ES-I3 (cell line): ENCODE measurements around the gene RBP7.
"Not testable (repeated sequence)": the region's sequence is repeated elsewhere in the genome, so short reads cannot be mapped to it uniquely, and the experiment has no call there.

Experiments used
- H3K36me3 ChIP-seq: 2 replicates; pipeline ENCODE4 v1.6.1; 2013; ENCODE audit warnings: mild to moderate bottlenecking, low read length, control low read depth, moderate library complexity; ENCODE audit not compliant: insufficient read depth
- H3K4me1 ChIP-seq: 2 replicates; pipeline ENCODE4 v1.6.1; 2013; ENCODE audit warnings: mild to moderate bottlenecking, control low read depth, low read length; ENCODE audit not compliant: insufficient read depth
- H3K9ac ChIP-seq: 2 replicates; pipeline ENCODE4 v1.6.1; 2013; ENCODE audit warnings: low read depth, mild to moderate bottlenecking, low read length, moderate library complexity
- H3K9me3 ChIP-seq: 2 replicates; pipeline ENCODE4 v1.6.1; 2013; ENCODE audit warnings: mild to moderate bottlenecking, low read length, moderate library complexity; ENCODE audit not compliant: control insufficient read depth, insufficient read depth

The RBP7 gene

DNA sequence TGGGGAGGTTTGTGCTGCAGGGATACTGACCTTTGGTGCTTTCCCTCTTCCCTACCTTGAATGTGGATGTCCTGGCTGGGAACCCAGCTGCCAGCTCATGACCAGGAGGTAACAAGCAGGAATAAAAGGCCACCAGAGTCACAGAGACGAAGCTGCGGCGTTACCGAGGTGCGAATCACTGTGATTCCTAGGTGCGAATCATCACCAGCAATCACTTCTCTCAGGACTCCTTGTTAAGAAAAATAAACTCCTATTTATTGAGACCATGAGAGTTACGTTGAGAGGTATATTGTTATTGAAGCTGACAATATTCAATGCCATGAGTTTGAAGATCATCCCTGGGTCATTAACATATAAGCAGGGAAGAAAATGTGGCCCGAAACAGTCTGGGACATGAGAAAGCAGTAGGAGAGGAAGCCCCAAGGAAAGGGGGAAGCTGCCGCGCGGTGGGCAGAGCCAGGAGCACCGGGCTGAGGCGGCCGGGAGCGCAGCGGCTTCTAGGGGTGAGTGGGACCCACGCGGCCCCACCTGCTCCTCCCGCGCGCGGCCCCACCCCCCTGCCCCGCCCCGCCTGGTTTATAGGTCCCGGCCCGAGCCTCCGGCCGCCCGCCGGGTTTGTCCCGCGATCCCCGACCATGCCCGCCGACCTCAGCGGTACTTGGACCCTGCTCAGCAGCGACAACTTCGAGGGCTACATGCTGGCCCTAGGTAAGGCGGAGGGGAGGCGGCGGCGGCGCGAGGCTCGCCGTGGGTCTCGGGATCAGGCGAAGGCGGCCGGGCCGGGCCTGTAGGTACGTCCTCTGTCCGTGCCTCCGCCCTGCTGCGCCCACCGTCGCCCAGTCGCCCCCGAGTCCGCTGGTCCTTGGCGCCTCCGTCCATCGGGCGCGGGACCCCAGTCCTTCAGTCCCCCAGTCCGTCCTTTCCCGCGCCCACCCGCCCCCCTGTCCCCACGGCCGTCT, at the start of gene RBP7:
RBP7 (plus strand) TSS at position 605 of the 959 bp plus-strand sequence; CDS start at position 636, 31 bp downstream.
- no peaks in the 10 kb centered on the region for H3K36me3 ChIP-seq
- H3K9me3 ChIP-seq = no peaks in the 10 kb centered on the region
- H3K4me1 ChIP-seq = no peaks in the 10 kb centered on the region
- H3K9ac ChIP-seq = peak within 1 kb of the TSS; percentile 73

DNA sequence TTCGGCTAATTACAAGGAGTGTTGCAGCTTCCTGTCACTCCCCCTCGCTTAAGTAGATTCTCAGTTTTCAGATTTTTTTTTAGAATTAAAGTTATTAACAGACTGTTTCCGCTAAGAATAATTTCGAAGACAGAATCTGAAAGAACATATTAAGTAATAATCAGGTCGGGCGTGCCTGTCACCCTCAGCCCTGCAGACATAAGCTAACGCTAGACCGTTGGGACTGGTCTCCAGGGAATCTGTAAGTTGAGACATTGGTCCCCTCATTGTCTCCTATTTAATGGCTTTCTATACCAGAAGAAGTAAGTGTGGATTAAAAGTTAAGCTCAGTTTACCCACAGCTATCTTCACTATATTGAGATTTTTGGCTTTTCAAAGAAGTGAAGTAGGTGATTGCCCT, 39.3 kb upstream of the RBP7 start:
- no peak overlapping the region for H3K9ac ChIP-seq
- no peaks in the 10 kb centered on the region for H3K9me3 ChIP-seq
- peaks cover 6% of the 10 kb centered on the region; the same call in 1 of the 2 replicates for H3K4me1 ChIP-seq
- H3K36me3 ChIP-seq = no peaks in the 10 kb centered on the region

DNA sequence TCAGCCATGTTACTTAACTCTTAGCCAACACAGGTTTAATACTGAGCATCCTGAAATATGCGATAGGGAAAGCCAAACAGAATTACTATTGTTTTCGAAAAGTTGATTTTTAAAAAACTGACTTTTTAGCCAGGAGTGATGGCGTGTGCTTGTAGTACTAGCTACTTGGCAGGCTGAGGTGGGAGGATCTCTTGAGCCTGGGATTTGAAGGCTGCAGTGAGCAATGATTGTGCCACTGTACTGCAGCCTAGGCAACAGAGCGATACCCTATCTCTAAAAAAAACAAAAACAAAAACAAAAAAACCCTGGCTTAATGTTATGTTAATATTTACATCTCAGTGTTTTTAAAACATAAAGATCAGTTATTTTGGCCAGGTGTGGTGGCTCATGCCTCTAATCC, 37.0 kb upstream of the RBP7 start:
- Histone ChIP-seq H3K9ac (no peak overlapping the region), H3K36me3 (no peaks in the 10 kb centered on the region), H3K4me1 (peaks cover 6% of the 10 kb centered on the region; the same call in 1 of the 2 replicates), H3K9me3 (no peaks in the 10 kb centered on the region)

DNA sequence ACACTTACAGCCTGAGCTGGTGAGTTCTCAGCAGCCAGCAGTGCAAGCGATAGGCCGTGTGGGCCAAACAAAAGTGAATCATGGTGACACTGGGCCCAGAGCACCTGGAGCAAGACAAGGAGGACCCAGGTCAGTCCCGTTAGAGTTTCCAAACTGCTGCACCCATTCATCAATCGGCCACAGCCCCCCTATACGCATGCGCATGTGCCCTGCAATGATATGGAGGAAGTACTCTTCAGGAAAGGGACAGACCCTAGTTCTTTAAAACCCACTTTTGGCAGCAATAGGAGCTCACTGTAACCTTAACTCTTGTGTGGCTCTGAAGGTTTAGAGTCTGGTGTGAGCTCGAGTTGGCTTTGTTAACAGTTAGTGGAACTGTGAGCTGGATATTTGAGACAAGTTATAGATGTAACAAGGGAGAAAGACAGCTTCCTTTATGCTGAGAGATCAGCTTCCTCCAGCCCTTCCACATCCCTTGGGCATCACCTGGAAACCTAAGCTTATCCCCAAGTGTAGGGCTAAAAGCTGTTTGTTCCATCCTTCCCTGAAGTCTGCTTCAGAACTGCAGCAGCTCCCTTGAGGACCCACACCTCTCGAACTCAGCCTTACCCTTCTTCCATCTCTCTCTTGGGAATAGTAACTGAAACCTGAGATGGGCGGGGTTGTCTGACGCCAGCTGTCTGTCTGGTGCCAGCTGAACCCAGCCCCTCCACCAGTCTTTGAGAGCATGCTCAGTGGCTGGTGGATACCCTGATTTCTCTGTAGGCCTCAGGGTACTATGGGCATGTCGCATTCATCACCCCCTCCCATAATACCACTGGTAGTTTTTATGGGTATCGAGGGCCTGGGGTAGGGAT, 36.1 kb upstream of the RBP7 start:
- H3K9ac ChIP-seq = no peak overlapping the region
- H3K36me3 ChIP-seq = no peaks in the 10 kb centered on the region
- peaks cover 6% of the 10 kb centered on the region; the same call in 1 of the 2 replicates for H3K4me1 ChIP-seq
- H3K9me3 ChIP-seq = no peaks in the 10 kb centered on the region

DNA sequence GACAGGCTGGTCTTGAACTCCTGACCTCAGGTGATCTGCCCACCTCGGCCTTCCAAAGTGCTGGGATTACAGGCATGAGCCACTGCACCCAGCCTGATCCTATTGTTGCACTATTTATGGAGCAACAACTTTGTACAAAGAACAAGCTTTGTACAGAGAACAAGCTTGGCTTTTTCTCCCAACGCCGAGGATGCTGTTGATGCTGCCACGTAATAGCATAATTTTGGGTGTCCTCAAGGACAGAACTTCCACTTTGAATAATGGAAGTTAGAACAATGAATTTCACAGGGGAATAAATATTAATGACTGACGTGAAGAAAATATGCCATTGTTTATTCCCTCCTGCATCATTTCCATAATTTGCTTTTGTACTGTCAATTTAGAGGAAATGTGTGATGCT, 12.8 kb upstream of the RBP7 start:
- Histone ChIP-seq H3K4me1 (no peaks in the 10 kb centered on the region), H3K9ac (no peak overlapping the region), H3K36me3 (no peaks in the 10 kb centered on the region), H3K9me3 (no peaks in the 10 kb centered on the region)

DNA sequence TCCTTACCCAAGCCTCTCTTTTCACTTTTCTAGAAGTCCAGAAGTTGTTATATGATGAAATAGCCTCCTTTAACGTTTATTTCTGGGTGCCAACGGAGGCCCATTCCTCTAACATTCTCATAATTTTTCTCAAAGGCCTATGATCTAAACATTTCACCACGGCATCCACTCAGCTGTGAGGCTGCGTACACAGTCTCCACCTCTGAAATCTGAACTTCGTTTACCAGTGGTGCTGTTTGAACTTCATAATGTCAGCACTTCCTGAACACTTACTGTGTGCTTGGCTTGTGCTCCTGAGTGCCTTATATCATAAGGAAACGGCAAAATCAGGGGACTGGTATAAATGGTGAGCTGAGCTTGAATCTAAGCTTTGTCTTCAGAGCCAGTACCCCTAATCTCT, 12.0 kb upstream of the RBP7 start:
- H3K4me1 ChIP-seq = no peaks in the 10 kb centered on the region
- H3K9me3 ChIP-seq = no peaks in the 10 kb centered on the region
- no peak overlapping the region for H3K9ac ChIP-seq
- H3K36me3 ChIP-seq = no peaks in the 10 kb centered on the region

DNA sequence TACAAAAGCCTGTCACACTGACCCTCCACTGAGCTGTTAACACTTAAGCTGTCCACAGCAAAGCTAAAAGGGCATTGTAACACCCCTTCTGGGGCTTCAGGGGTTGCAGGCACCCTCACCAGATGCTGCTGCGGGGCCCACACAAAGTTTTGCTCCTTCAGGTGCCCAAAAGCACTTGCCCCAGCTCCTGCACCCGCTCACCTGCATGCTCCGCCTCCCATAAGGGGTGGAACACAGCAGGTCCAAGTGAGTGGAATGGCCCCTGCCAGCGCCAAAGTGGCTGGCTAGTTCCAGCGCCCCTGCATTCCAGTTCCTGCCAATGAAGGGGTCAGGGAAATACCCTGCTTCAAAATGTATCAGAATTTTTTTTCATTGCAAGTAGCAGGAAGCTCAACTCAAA, 7.3 kb upstream of the RBP7 start:
- Histone ChIP-seq H3K4me1 (no peaks in the 10 kb centered on the region), H3K36me3 (no peaks in the 10 kb centered on the region), H3K9ac (no peak overlapping the region), H3K9me3 (no peaks in the 10 kb centered on the region)

DNA sequence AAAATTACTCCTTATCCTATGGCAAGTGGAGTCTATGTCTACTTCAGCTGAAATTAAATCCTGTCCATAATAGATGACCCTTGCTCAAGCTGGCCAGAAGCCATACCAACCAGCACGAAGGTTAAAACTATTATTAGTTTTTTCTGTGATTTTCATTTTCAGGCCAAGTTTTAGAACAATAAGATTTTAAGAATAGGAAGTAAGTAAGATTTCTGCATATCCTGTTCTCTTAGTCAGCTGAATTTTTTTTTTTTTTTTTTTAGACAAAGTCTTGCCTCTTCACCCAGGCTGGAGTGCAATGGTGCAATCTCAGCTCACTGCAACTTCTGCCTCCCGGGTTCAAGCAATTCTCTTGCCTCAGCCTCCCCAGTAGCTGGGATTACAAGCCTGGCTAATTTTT, 6.1 kb upstream of the RBP7 start:
- H3K36me3 ChIP-seq = no peaks in the 10 kb centered on the region
- H3K9ac ChIP-seq = no peak overlapping the region
- no peaks in the 10 kb centered on the region for H3K4me1 ChIP-seq
- no peaks in the 10 kb centered on the region for H3K9me3 ChIP-seq

DNA sequence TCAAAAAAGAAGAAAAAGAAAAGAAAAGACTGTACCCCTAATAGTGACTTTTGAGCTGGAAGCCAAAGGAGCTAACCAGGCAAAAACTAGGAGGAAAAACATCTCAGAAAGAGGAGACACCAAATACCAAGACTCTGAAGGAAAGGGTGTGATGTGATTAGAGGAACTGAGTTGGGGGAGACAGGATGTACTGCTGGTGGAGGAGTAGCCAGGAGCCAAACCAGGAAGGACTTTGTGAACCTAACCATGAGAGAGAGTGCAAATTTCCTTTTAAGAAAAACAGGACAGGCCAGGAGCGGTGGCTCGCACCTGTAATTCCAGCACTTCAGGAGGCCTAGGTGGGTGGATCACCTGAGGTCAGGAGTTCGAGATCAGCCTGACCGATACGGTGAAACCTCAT, 4.1 kb upstream of the RBP7 start:
- Histone ChIP-seq H3K9ac (no peak overlapping the region), H3K36me3 (no peaks in the 10 kb centered on the region), H3K9me3 (no peaks in the 10 kb centered on the region), H3K4me1 (no peaks in the 10 kb centered on the region)

DNA sequence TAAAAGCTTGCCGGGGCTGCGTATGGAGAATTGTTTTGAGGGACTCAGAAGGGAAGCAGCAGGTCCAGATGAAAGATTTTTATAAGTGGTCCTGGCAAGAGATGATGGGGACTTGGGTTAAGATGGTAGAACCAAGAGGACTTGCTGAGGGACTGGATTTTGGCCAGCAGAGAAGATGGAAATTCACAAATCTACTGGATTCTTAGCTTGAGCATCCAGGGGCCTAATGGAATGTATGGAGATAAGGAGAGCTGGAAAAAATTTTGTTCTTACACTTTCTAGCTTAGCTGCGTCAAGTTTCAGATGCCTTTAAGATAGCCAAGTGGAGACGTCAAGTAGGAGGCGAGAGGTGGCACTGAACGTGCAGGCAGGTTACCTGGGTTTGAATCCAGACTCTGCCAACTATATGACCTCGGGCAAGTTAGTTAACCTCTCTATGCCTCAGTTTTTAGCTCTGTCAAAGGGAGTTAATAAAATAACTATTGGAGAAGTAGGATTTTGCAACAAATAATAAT, 3.4 kb upstream of the RBP7 start:
- H3K4me1 ChIP-seq = no peaks in the 10 kb centered on the region
- no peak overlapping the region for H3K9ac ChIP-seq
- H3K9me3 ChIP-seq = no peaks in the 10 kb centered on the region
- H3K36me3 ChIP-seq = no peaks in the 10 kb centered on the region

DNA sequence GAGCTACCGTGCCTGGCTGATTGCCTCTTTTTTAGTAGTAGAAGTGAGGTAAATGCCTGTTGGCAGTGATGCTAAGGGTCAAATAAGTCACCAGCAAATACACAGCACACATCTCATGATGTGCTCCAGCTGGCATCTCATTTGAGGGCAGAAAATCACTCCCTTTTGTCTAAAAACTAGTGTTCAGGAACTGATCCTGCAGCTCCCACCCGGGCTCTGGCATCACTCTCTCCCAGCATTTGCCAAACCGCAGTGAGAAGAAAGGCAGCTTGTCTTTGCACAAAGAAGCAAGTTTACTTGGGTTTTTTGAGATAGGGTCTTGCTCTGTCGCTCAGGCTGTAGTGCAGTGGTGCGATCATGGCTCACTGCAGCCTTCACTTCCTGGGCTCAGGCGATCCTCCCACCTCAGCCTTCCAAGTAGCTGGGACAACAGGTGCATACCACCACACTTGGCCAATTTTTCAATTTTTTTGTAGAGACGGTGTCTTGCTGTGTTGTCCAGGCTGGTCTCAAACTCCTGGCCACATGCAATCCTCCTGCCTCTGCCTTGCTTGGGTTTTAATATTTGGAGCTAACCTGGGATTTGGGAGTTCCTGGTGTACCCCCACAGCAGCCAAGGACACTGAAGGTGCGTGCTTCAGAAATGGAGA, 4.1 kb downstream of the RBP7 start:
- no peaks in the 10 kb centered on the region for H3K36me3 ChIP-seq
- no peaks in the 10 kb centered on the region for H3K4me1 ChIP-seq
- no peaks in the 10 kb centered on the region for H3K9me3 ChIP-seq
- H3K9ac ChIP-seq = no peak overlapping the region

DNA sequence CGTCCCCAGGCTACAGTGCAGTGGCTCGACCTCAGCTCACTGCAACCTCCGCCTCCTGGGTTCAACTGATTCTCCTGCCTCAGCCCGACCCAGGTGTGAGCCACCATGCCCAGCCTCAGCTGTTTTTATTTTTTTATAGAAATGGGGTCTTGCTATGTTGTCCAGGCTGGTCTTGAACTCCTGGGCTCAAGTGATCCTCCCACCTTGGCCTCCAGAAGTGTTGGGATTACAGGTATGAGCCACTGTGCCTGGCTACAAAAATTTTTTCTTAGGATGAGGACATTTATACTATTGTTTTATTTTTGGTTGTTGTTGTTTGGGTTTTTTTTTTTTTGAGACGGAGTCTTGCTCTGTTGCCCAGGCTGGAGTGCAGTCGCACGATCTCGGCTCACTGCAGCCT, 8.2 kb downstream of the RBP7 start:
- H3K9ac ChIP-seq, H3K4me1 ChIP-seq, H3K9me3 ChIP-seq, H3K36me3 ChIP-seq: not testable (repeated sequence)

DNA sequence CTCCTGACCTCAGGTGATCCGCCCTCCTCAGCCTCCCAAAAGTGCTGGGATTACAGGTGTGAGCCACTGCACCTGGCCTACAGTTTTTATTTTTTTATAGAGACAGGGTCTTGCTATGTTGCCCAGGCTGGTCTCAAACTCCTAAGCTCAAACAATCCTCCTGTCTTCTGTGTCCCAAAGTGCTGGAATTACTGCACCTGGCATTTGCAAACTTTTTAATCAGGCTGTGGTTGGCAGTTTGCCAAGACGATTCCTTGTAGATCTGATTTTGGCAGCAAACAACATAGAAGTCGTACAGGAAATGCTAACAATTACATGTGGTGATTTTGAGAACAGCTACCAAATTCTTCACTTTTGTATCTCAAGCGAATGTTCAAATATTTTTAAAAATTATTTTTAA, 10.1 kb downstream of the RBP7 start:
- Histone ChIP-seq H3K36me3 (no peaks in the 10 kb centered on the region), H3K4me1 (no peaks in the 10 kb centered on the region), H3K9me3 (no peaks in the 10 kb centered on the region), H3K9ac (no peak overlapping the region)

DNA sequence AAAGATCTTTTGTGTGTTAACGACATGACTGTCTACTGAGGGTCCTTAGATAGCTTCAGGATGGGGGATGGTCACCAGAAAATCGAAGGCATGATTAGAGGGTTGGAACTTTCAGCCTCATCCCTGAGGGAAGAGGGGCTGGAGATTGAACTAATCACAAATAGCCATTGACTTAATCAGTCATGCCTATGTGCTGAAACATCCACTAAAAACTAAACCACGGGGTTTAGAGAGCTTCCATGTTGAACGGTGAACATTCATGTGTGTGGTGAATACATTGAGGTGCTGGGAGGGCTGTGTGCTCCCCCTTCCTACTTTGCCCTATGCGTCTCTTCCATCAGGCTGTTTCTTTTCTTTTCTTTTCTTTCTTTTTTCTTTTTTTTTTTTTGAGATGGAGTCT, 17.0 kb downstream of the RBP7 start:
- no peaks in the 10 kb centered on the region for H3K9me3 ChIP-seq
- no peaks in the 10 kb centered on the region for H3K36me3 ChIP-seq
- H3K4me1 ChIP-seq = no peaks in the 10 kb centered on the region
- no peak overlapping the region for H3K9ac ChIP-seq
